Suprapubic skin (tissue), 4 donors: ENCODE data around the gene ZNF536.

ENCODE experiments used
- EP300 ChIP-seq: sonication (generic); formaldehyde crosslinking; IDR thresholded peaks from one replicate; pipeline ENCODE4 v1.6.1; 2017; ENCODE audit warnings: antibody characterized with exemption
- POLR2A ChIP-seq, 2 donors: fragments of 450-650 bp; IDR thresholded peaks; one replicate each; pipeline ENCODE4 v1.6.1; 2017; ENCODE audit warnings: antibody characterized with exemption in 2 of 2, mild to moderate bottlenecking in 2 of 2, moderate library complexity in 2 of 2
- POLR2AphosphoS5 ChIP-seq, 3 donors: sonication (generic); formaldehyde crosslinking; IDR thresholded peaks; one replicate each; pipeline ENCODE4 v1.6.1; 2017; ENCODE audit warnings: antibody characterized with exemption in 3 of 3
- TF ChIP-seq, protein P1 (sequence below), 2 donors: fragments of 200-600 bp in 1 of 2; fragments of 450-650 bp in 1 of 2; sonication (generic) in 1 of 2; IDR thresholded peaks; one replicate each; pipeline ENCODE4 v1.5.1; 2016 to 2019; ENCODE audit warnings: antibody characterized with exemption in 2 of 2, mild to moderate bottlenecking in 1 of 2, moderate library complexity in 1 of 2

DNA sequence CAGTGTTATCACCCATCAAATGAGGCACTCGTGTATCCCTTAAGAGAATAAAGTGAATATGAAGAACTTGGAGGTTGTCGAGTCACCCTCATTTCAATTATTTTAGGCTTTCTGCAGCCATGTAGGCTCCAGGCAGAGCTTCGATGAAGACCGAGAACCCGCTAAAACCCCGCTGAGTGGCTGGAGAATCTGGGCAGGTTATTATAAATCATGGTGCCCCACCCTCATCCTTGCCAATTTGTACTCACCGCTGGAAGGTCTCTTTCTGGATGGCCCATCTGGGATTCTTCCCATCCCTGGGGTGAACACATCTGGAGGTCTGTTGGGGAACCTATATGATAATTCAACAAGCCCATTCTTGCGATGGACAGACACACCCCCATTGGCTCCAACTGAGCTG is 190.8 kb downstream of the ZNF536 start:
- TF ChIP-seq POLR2A (IDR thresholded peaks at IDR 0.05) (no peak), EP300 (no peak), POLR2AphosphoS5 (IDR thresholded peaks at IDR 0.05) (no peak)
- TF ChIP-seq, protein P1, sequence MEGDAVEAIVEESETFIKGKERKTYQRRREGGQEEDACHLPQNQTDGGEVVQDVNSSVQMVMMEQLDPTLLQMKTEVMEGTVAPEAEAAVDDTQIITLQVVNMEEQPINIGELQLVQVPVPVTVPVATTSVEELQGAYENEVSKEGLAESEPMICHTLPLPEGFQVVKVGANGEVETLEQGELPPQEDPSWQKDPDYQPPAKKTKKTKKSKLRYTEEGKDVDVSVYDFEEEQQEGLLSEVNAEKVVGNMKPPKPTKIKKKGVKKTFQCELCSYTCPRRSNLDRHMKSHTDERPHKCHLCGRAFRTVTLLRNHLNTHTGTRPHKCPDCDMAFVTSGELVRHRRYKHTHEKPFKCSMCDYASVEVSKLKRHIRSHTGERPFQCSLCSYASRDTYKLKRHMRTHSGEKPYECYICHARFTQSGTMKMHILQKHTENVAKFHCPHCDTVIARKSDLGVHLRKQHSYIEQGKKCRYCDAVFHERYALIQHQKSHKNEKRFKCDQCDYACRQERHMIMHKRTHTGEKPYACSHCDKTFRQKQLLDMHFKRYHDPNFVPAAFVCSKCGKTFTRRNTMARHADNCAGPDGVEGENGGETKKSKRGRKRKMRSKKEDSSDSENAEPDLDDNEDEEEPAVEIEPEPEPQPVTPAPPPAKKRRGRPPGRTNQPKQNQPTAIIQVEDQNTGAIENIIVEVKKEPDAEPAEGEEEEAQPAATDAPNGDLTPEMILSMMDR (IDR thresholded peaks at IDR 0.05): no peak
